HG02571 (cell line): Measurements from ENCODE around the gene CRYBB2.
"Not testable (repeated sequence)": the region's sequence is repeated elsewhere in the genome, so short reads cannot be mapped to it uniquely, and the experiment has no call there.

ENCODE experiments used
- ATAC-seq: cut with Tn5 transposase; IDR thresholded peaks from one replicate; pipeline ENCODE4 v1.9.1; 2021; ENCODE audit warnings: mild to moderate bottlenecking, moderate library complexity; ENCODE audit not compliant: unreplicated experiment

CRYBB2 gene

DNA sequence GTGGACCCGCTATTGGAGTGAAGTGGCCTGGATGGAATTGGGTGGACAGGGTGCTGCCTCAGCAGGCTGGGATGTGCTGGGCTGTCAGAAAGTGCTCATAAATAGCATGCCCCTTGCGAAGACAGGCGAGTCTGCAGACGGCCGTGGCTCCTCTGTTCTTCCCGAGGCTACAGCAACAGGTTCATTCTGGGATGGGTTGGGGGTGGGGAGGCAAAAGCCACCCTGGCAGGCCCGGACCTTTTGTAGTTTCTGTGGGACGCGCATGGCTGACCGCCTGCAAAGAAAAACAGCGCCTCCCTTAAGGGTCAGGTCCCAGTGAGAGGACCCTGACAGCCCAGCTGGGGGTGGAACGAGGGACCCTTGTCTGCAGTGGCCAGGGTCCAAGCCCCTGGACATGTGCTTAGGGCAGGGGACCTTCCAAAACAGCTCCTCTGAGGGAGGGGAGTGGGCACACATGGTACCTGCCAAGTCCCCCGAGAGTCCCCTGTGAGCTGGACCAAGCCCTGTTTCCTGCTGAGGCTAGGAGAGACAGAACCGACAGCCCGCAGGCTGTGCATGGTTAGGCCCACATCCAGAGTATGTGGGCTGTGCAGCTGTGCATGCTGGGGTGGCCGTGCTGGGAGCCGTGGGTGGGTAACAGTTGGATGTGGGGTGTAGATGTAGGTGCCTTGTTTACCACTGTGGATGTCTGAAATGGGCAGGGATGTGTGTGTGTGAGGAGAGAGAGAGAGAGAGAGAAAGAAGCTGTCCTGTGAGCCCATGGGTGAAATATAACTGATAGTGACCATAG lies 19.5 kb upstream of the CRYBB2 start, which contains the start of gene CRYBB3:
CRYBB3 (plus strand) TSS at position 128 of the 790 bp plus-strand sequence. CDS start 1,539 bp downstream, outside the sequence.
- ATAC-seq = no peak

- no peak for ATAC-seq
Measured at GRCh38 chr22:25200967-25201366, 18.5 kb upstream of the CRYBB2 start.

GRCh38 chr22:25201557-25202273 lies 17.7 kb upstream of the CRYBB2 start:
- no peak for ATAC-seq

DNA sequence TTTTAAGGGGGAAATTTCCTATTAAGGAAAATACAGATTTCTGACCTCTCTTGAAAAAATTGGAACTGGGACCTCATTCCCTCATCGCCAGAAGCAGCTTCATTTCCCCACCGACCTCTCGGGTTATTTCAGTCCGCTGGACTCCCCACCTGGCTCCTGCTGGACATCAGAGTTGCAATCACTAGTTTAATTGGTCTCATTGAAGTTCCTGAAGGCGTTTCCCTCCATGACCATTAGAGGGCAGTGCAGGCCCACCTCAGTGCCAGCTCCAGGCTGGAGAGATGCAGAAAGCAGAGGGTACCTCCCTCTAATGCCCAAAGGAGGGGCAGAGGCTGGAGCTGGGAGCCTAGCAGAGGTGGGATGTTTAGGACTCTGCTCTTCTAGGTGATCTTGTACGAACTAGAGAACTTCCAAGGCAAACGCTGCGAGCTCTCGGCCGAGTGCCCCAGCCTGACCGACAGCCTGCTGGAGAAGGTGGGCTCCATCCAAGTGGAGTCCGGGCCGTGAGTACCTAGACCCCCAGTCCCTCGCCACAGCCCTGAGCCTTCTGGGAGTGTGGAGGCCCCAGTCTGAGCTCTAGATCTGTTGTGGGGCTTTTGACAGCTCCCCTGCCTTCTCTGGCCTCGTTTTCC lies 17.0 kb upstream of the CRYBB2 start:
- no peak for ATAC-seq

GRCh38 chr22:25203082-25203481 lies 16.4 kb upstream of the CRYBB2 start:
- ATAC-seq = no peak

GRCh38 chr22:25204547-25204946 lies 14.9 kb upstream of the CRYBB2 start:
- not testable (repeated sequence) for ATAC-seq

- ATAC-seq = no peak
Measured at GRCh38 chr22:25205847-25206246, 13.6 kb upstream of the CRYBB2 start.

DNA sequence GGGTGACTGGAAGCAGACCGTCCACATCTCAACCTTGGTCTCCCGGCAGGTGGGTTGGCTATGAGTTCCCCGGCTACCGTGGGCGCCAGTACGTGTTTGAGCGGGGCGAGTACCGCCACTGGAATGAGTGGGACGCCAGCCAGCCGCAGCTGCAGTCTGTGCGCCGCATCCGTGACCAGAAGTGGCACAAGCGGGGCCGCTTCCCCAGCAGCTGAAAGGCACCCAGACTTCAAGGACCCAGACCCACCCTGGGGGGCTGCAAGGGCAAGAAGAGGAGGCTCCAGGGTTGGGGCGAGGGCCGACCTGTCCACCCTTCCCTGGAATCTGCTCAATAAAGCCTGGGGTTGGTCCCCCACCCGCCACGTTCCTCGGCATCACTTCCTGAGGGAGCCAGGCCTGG lies 12.4 kb upstream of the CRYBB2 start:
- no peak for ATAC-seq

GRCh38 chr22:25207553-25208157 lies 11.8 kb upstream of the CRYBB2 start:
- ATAC-seq = no peak

- ATAC-seq = no peak
Measured at GRCh38 chr22:25208328-25208727, 11.1 kb upstream of the CRYBB2 start.

GRCh38 chr22:25208743-25209505 lies 10.5 kb upstream of the CRYBB2 start:
- ATAC-seq = no peak

GRCh38 chr22:25210793-25211192 lies 8.6 kb upstream of the CRYBB2 start:
- no peak for ATAC-seq

GRCh38 chr22:25212337-25212736 lies 7.1 kb upstream of the CRYBB2 start:
- ATAC-seq = no peak

DNA sequence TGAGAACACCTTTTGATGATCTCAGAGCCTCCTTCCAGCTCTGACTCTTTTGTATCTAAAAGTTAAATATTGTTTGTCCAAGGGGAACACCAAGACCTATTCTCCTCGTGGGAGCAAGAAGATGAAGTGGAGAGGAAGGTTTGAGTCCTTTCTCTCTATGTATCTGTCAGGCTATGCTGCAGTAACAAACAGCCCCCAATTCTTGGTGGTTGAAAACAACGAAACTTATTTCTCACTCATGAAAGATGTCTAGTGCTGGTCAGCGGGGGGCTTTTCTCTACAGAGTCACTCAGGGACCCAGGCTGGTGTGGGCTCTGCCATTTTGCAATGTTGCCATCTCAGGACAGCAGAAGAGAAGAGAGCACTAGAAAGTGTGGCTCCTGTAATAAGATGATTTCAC lies 6.2 kb upstream of the CRYBB2 start:
- no peak for ATAC-seq

DNA sequence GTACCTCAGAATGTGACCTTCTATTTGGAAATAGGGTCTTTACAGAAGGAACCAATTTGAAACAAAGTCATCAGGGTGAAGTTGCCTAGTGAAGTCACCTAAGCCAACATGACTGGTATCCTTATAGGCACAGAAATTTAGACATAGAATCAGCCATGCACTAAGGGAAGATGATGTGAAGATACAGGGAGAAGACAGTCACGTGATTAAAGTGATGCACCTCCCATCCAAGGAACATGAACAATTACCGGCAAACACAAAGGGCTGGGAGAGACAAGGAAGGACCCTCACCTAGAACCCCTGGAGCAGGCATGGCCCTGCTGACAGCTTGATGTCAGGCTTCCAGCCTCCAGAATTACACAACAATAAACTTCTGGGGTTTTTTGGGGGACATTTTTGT lies 3.2 kb upstream of the CRYBB2 start:
- ATAC-seq = no peak

DNA sequence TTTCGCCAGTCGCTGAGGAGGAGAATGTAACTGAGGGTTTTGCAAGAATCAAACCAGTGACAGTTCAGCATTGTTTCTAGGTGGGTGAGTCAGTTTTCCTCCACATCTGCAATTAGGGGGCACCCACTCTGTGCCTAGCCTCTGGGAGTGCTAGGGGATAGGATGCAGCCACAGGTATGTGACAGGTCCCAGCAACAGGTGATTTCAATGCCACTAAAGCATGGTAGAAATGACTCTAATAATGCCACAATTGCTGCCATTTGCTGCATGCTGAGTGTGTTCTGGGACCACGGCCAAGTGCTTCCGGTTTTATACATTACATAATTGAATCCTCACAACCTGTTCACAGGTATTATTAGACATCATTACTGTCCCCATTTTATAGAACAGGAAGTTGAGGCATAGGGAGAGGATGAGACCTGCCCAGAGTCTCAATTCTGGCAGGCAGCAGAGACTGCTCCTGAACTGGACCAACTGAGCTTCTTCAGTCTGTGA lies 556 bp downstream of the CRYBB2 start:
- ATAC-seq = no peak

DNA sequence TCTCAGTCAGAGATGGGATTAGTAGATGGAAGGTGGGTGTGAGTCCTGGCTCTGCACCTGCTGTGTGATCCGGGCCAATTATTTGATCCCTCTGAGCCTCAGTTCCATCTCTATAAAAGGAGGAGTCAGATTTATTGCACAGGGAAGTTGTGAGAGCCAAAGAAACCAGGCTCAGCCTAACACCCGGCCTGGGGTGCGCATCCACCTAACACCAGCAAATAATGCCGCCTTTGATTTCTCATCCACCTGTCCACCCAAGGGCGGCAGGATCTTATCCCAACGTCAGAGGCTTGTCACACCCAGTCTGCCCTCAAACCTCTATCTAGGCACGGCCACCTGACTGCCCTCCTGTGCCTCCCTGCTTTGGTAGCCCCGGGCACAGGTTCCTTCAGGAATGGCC lies 2.4 kb downstream of the CRYBB2 start:
- ATAC-seq = no peak

DNA sequence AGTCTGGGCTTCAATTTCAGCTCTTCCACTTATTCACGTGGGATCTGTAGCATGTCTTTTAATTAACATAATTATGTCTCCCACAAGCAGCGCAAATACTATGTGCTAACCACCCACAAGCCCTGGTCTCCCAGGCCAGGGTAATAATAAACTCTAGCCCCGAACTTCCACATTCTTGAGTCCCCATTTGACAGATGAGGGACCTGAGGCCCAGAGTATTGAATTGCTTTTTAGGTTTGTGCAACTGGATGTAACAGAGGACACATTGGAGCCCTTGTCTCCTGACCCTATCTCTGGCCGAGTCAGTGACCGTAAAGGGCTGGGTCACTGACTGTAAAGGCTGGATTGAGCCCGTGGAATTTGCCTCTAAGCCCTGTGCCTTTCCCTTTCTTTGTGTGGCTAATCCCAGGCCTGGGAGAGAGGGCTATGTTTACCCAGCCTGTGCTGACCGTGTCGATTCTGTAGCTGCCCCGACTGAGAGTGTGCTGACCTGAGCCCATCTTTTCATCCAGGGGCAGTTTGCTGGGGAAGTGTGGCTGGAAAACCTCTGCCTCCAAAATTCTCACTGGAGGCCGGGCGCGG lies 3.9 kb downstream of the CRYBB2 start:
- no peak for ATAC-seq

GRCh38 chr22:25228822-25229221 lies 9.4 kb downstream of the CRYBB2 start:
- no peak for ATAC-seq

DNA sequence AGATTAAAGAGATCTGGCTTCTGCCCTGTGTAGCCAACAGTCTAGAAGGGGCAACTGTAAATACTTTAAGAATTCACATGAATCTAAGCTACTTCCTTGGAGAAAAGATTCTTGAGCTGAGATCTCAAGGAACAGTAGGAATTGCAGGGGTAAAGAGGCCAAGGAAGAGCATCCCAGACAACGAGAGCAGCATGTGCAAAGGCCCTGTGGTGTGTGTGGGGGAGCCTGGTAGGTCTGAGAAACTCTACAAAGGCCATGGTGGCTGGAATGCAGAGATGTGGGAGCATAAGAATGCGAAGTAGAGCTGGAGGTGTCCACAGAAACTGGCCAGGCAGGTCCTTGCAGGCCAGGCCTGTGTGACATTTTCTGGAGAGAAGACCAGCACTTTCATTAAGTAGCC lies 11.3 kb downstream of the CRYBB2 start:
- ATAC-seq = not testable (repeated sequence)
